HepG2 (cell line): ENCODE data around the gene REPIN1. TPM values are rescaled to one million over a fixed set of nuclear protein-coding genes. Genes with fewer than 3 reads are reported as not detected.

Source experiments
- ATAC-seq: fragments of 200-7000 bp; cut with Tn5 transposase; 3 replicates; pipeline ENCODE4 v1.9.1; 2020; ENCODE audit warnings: mild to moderate bottlenecking, moderate library complexity
- BruUV-seq: library from RNA; stranded (reverse); fragments of 400-500 nt; replicated peaks from 2 replicates; lab custom pipeline; 2021; lab: Mats Ljungman, UMichigan
- CTCF ChIA-PET: fragments of 300-600 bp; formaldehyde crosslinking; extraction: SDS; loops from one replicate; lab custom pipeline; 2021; ENCODE audit warnings: low total read pairs, inconsistent platforms, low intra/inter-chr PET ratio; lab: Yijun Ruan, JAX
- POLR2A ChIA-PET: fragments of 350-600 bp; sonication (Branson Sonifier 250); formaldehyde crosslinking; loops from one replicate; lab custom pipeline; 2020; ENCODE audit warnings: antibody characterized with exemption, inconsistent platforms; lab: Yijun Ruan, JAX
- DNase-seq: peaks from one replicate; pipeline ENCODE4 v3.0.0-alpha.2; 2015; ENCODE audit warnings: low spot score
- FAIRE-seq: peaks from 3 replicates; lab custom pipeline; 2011; peaks lifted over from hg19 to GRCh38; lab: Jason Lieb, UNC
- H2AFZ ChIP-seq: one replicate; pipeline ENCODE4 v1.6.1; 2011; ENCODE audit warnings: low read length, inconsistent platforms
- H3K27ac ChIP-seq: fragments of 300-600 bp; 3 replicates; pipeline ENCODE4 v1.8.0; 2011; ENCODE audit warnings: mixed run types, mild to moderate bottlenecking, mixed read lengths, low read length, inconsistent platforms; ENCODE audit not compliant: insufficient read depth; ENCODE audit errors: extremely low read length
- H3K27me3 ChIP-seq, 2 experiments: fragments of 200-600 bp in 1 of 2; 2 replicates in 1 of 2; 3 replicates in 1 of 2; pipeline versions ENCODE4 v1.6.0 to v1.8.0; 2011; ENCODE audit warnings: low read length in 2 of 2, mild to moderate bottlenecking in 2 of 2, moderate library complexity in 2 of 2, inconsistent platforms in 1 of 2; ENCODE audit not compliant: insufficient read depth in 2 of 2, control insufficient read depth in 1 of 2
- H3K36me3 ChIP-seq, 2 experiments: fragments of 200-600 bp in 1 of 2; replicated peaks in 1 of 2; 2 replicates in 1 of 2; 3 replicates in 1 of 2; pipeline versions ENCODE4 v1.5.1 to v1.8.0; 2011; ENCODE audit warnings: low read length in 2 of 2, inconsistent platforms in 1 of 2; ENCODE audit not compliant: insufficient read depth in 2 of 2, control insufficient read depth in 1 of 2
- H3K4me1 ChIP-seq: 2 replicates; pipeline ENCODE4 v1.5.1; 2012; ENCODE audit warnings: low read length, inconsistent platforms; ENCODE audit not compliant: insufficient read depth
- H3K4me2 ChIP-seq: 2 replicates; pipeline ENCODE4 v1.6.0; 2011; ENCODE audit warnings: low read depth, low read length, inconsistent platforms
- H3K4me3 ChIP-seq, 3 experiments: fragments of 200-600 bp in 1 of 3; sonication (generic), shearing (Covaris generic) in 1 of 3; replicated peaks in 1 of 3; 2 replicates each; pipeline ENCODE4 v1.5.1; 2011 to 2016; ENCODE audit warnings: low read length in 3 of 3, inconsistent platforms in 2 of 3, low read depth in 2 of 3, mild to moderate bottlenecking in 2 of 3, control low read depth in 1 of 3, mixed read lengths in 1 of 3; ENCODE audit not compliant: insufficient read depth in 1 of 3
- H3K79me2 ChIP-seq: one replicate; pipeline ENCODE4 v1.6.1; 2011; ENCODE audit warnings: low read length, inconsistent platforms; ENCODE audit not compliant: insufficient read depth
- H3K9ac ChIP-seq: 2 replicates; pipeline ENCODE4 v1.6.0; 2011; ENCODE audit warnings: mild to moderate bottlenecking, low read depth, low read length, inconsistent platforms; ENCODE audit not compliant: insufficient read depth
- H3K9me3 ChIP-seq: 2 replicates; pipeline ENCODE4 v1.5.1; 2012; ENCODE audit warnings: mild to moderate bottlenecking, low read length
- H4K20me1 ChIP-seq: 2 replicates; pipeline ENCODE4 v1.6.0; 2011; ENCODE audit warnings: inconsistent platforms, mild to moderate bottlenecking, low read length, moderate library complexity; ENCODE audit not compliant: insufficient read depth
- ARNTL ChIP-seq: sonication (generic); formaldehyde crosslinking; IDR thresholded peaks from 2 replicates; pipeline ENCODE4 v1.4.0; 2020; ENCODE audit warnings: mild to moderate bottlenecking, missing genetic modification reagents
- BRCA1 ChIP-seq: sonication (generic); formaldehyde crosslinking; IDR thresholded peaks from 2 replicates; pipeline ENCODE4 v1.4.0; 2020; ENCODE audit warnings: missing genetic modification reagents
- EP300 ChIP-seq, 3 experiments: sonication (generic) in 1 of 3; formaldehyde crosslinking in 1 of 3; IDR thresholded peaks; 2 replicates each; pipeline versions ENCODE4 v1.5.1 to v1.6.1; 2011 to 2020; ENCODE audit warnings: low read depth in 2 of 3, low read length in 2 of 3, borderline replicate concordance in 1 of 3, improper control_type of control experiment in 1 of 3, mild to moderate bottlenecking in 1 of 3, missing genetic modification reagents in 1 of 3, moderate library complexity in 1 of 3
- FOXK2 ChIP-seq: fragments of 450-650 bp; IDR thresholded peaks from 2 replicates; pipeline ENCODE4 v1.6.1; 2016
- GMEB2 ChIP-seq: IDR thresholded peaks from 2 replicates; pipeline ENCODE4 v1.6.1; 2016; ENCODE audit warnings: missing biosample characterization, missing genetic modification reagents, low read depth
- HOXD1 ChIP-seq: sonication (generic); formaldehyde crosslinking; IDR thresholded peaks from 2 replicates; pipeline ENCODE4 v1.5.0; 2020; ENCODE audit warnings: missing genetic modification reagents
- MTA3 ChIP-seq: sonication (generic); formaldehyde crosslinking; IDR thresholded peaks from 2 replicates; pipeline ENCODE4 v1.4.0; 2020; ENCODE audit warnings: missing genetic modification reagents
- NFE2L2 ChIP-seq: fragments of 150-350 bp; IDR thresholded peaks from 2 replicates; pipeline ENCODE4 v1.6.1; 2014; ENCODE audit warnings: low read length
- NFKBIZ ChIP-seq: IDR thresholded peaks from 2 replicates; pipeline ENCODE4 v1.6.1; 2018; ENCODE audit warnings: missing genetic modification reagents, missing compliant biosample characterization
- REL ChIP-seq: sonication (generic); formaldehyde crosslinking; conservative IDR thresholded peaks from 2 replicates; pipeline ENCODE4 v1.8.0; 2022; ENCODE audit warnings: mild to moderate bottlenecking, missing genetic modification reagents, moderate library complexity
- SCMH1 ChIP-seq: sonication (generic); formaldehyde crosslinking; IDR thresholded peaks from 2 replicates; pipeline ENCODE4 v1.9.0; 2021; ENCODE audit warnings: missing genetic modification reagents, mild to moderate bottlenecking, borderline replicate concordance
- SRSF9 ChIP-seq: fragments of 200-400 bp; formaldehyde crosslinking; IDR thresholded peaks from 2 replicates; pipeline ENCODE4 v1.6.1; 2018; ENCODE audit warnings: borderline replicate concordance, mild to moderate bottlenecking, low read depth, low read length; ENCODE audit not compliant: insufficient read depth, poor library complexity, severe bottlenecking
- SYNCRIP ChIP-seq: fragments of 200-400 bp; formaldehyde crosslinking; IDR thresholded peaks from 2 replicates; pipeline ENCODE4 v1.6.1; 2018; ENCODE audit warnings: mild to moderate bottlenecking, low read depth, low read length; ENCODE audit not compliant: insufficient read depth
- TAF15 ChIP-seq: fragments of 200-400 bp; formaldehyde crosslinking; IDR thresholded peaks from one replicate; pipeline ENCODE4 v1.6.1; 2018; ENCODE audit warnings: mild to moderate bottlenecking, low read depth, low read length; ENCODE audit not compliant: poor library complexity, severe bottlenecking
- ZNF501 ChIP-seq: sonication (generic); formaldehyde crosslinking; IDR thresholded peaks from 2 replicates; pipeline ENCODE4 v1.5.1; 2020; ENCODE audit warnings: mild to moderate bottlenecking, moderate library complexity, missing genetic modification reagents
- ZNF850 ChIP-seq: sonication (generic); formaldehyde crosslinking; conservative IDR thresholded peaks from 2 replicates; pipeline ENCODE4 v1.9.0; 2021; ENCODE audit warnings: mild to moderate bottlenecking, missing genetic modification reagents
- ZSCAN21 ChIP-seq: sonication (generic); formaldehyde crosslinking; IDR thresholded peaks from 2 replicates; pipeline ENCODE4 v1.8.0; 2022; ENCODE audit warnings: mild to moderate bottlenecking, missing genetic modification reagents, moderate library complexity, borderline replicate concordance
- WGBS: methylation state at CpG from one replicate; pipeline ENCODE4 v1.1.6; 2017; ENCODE audit warnings: low lambda C conversion rate; 5-methylcytosine and 5-hydroxymethylcytosine counted together
- in situ Hi-C: cut with HindIII; loops from 2 replicates; pipeline ENCODE4 v1.10.0; 2017; ENCODE audit warnings: low pct_unique_long_range_greater_than_20kb; ENCODE audit not compliant: extremely low pct_ligation_motif_present
- intact Hi-C: fragments of 100-400 bp; cut with micrococcal nuclease; formaldehyde crosslinking; loops from one replicate; pipeline ENCODE4 v1.10.0; 2022; ENCODE audit not compliant: unreplicated experiment
- polyA plus RNA-seq, 8 experiments: library from polyadenylated mRNA; depleted of rRNA in 3 of 8; stranded (reverse) in 7 of 8; unstranded in 1 of 8; fragments of >200 nt; fragmentation: Illumina TruSeq in 4 of 8; extraction: Trizol in 4 of 8; gene quantifications; 2 replicates each; pipeline versions ENCODE4 v1.2.1 to v1.2.3, GENCODE V29; 2011 to 2016; ENCODE audit warnings: low read depth in 4 of 8, missing spikeins in 1 of 8, mixed read lengths in 1 of 8; ENCODE audit not compliant: insufficient read depth in 1 of 8
- total RNA-seq, 5 experiments: library from RNA; depleted of rRNA; stranded (reverse); fragments of >200 nt; fragmentation: Illumina TruSeq; extraction: Trizol; gene quantifications; 2 replicates each; pipeline ENCODE4 v1.2.3, GENCODE V29; 2016; ENCODE audit warnings: low read depth in 1 of 5
- TF ChIP-seq, protein P1 (sequence below): fragments of 450-650 bp; IDR thresholded peaks from 2 replicates; pipeline ENCODE4 v1.6.1; 2016
- TF ChIP-seq, protein P2 (sequence below): sonication (generic); formaldehyde crosslinking; IDR thresholded peaks from 2 replicates; pipeline ENCODE4 v1.8.1; 2023; ENCODE audit warnings: missing genetic modification reagents, mild to moderate bottlenecking, borderline replicate concordance

The REPIN1 gene
- total and polyA plus RNA-seq, 2 of the 13 experiments (the other 11 are each of a cell fraction or from before 2014, with no cell fraction given): 69.9 to 108 TPM

- WGBS: 100% methylated on average over 4 of the region's 4 CpGs
- Histone ChIP-seq H3K9ac (no peak overlapping the region), H3K4me2 (no peak overlapping the region), H3K27me3 (no peaks in the 10 kb centered on the region), H3K36me3 (peaks cover 5 to 27% of the 10 kb centered on the region in 2 experiments; a peak in 4 of 5 replicates), H3K4me3 (no peak overlapping the region), H3K27ac (peak overlapping the region; percentile 16), H2AFZ (no peak overlapping the region), H3K4me1 (peaks cover 74% of the 10 kb centered on the region), H3K9me3 (no peaks in the 10 kb centered on the region), H3K79me2 (peaks cover 36% of the 10 kb centered on the region)
- no peak for FAIRE-seq
- ChIA-PET POLR2A (interaction anchor here (0.6 to 2.0 kb wide), 6 partner anchors 10 to 43 kb away, joined by 3 to 13 read pairs (median 5); a partner anchor contains a TSS), CTCF (no interaction called here)
- DNase-seq: no peak
- intact Hi-C loops (no loop called here), in situ Hi-C loops (no loop called here)
- TF ChIP-seq FOXK2 (no peak), ARNTL (CRISPR knock-in tag) (no peak), NFKBIZ (CRISPR knock-in tag) (no peak), ZNF850 (CRISPR knock-in tag) (no peak), GMEB2 (CRISPR knock-in tag) (no peak), ZSCAN21 (no peak), BRCA1 (CRISPR knock-in tag) (no peak), SYNCRIP (no peak), HOXD1 (CRISPR knock-in tag) (no peak), EP300 (IDR thresholded peaks at IDR 0.05; ENCODE audit: low read depth in 2 of 2, low read length in 2 of 2) (no peak), EP300 (CRISPR knock-in tag; IDR thresholded peaks at IDR 0.05; ENCODE audit: borderline replicate concordance) (no peak), ZNF501 (CRISPR knock-in tag) (no peak), TAF15 (no peak), MTA3 (CRISPR knock-in tag) (no peak), SCMH1 (CRISPR knock-in tag) (no peak), REL (no peak), NFE2L2 (no peak), SRSF9 (no peak)
- TF ChIP-seq, protein P1, sequence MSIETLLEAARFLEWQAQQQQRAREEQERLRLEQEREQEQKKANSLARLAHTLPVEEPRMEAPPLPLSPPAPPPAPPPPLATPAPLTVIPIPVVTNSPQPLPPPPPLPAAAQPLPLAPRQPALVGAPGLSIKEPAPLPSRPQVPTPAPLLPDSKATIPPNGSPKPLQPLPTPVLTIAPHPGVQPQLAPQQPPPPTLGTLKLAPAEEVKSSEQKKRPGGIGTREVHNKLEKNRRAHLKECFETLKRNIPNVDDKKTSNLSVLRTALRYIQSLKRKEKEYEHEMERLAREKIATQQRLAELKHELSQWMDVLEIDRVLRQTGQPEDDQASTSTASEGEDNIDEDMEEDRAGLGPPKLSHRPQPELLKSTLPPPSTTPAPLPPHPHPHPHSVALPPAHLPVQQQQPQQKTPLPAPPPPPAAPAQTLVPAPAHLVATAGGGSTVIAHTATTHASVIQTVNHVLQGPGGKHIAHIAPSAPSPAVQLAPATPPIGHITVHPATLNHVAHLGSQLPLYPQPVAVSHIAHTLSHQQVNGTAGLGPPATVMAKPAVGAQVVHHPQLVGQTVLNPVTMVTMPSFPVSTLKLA: no peak
- TF ChIP-seq, protein P2, sequence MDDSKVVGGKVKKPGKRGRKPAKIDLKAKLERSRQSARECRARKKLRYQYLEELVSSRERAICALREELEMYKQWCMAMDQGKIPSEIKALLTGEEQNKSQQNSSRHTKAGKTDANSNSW (CRISPR knock-in tag): no peak
- TF ChIP-seq, all 625 proteins: peak for 0
- no TSS peak for BruUV-seq
- peaks cover 8% of the 10 kb centered on the region; the same call in 1 of the 2 replicates for H4K20me1 ChIP-seq
- ATAC-seq: no peak
Measured at GRCh38 chr7:150374026-150374425, 5.4 kb downstream of the REPIN1 start.
